Liver (tissue), 3 donors: Measurements from ENCODE around the gene CHTF18.

Experiments
- NR2F2 ChIP-seq: IDR thresholded peaks from 2 replicates; pipeline ENCODE4 v1.6.1; 2016; ENCODE audit warnings: antibody characterized with exemption
- YY1 ChIP-seq: IDR thresholded peaks from 2 replicates; pipeline ENCODE4 v1.6.1; 2016; ENCODE audit warnings: antibody characterized with exemption, mild to moderate bottlenecking
- TF ChIP-seq, protein P1 (sequence below): fragments of 150-350 bp; IDR thresholded peaks from 2 replicates; pipeline ENCODE4 v1.5.1; 2017; ENCODE audit warnings: improper control_type of control experiment, low read depth, low read length; ENCODE audit not compliant: missing input control
- TF ChIP-seq, protein P2 (sequence below): IDR thresholded peaks from 2 replicates; pipeline ENCODE4 v1.6.1; 2016; ENCODE audit warnings: antibody characterized with exemption
- TF ChIP-seq, protein P3 (sequence below): IDR thresholded peaks from 2 replicates; pipeline ENCODE4 v1.6.1; 2016; ENCODE audit warnings: antibody characterized with exemption, mild to moderate bottlenecking
- TF ChIP-seq, protein P4 (sequence below): IDR thresholded peaks from 2 replicates; pipeline ENCODE4 v1.6.1; 2016; ENCODE audit warnings: antibody characterized with exemption
- donor health status: healthy.
- donor health status: healthy.

DNA sequence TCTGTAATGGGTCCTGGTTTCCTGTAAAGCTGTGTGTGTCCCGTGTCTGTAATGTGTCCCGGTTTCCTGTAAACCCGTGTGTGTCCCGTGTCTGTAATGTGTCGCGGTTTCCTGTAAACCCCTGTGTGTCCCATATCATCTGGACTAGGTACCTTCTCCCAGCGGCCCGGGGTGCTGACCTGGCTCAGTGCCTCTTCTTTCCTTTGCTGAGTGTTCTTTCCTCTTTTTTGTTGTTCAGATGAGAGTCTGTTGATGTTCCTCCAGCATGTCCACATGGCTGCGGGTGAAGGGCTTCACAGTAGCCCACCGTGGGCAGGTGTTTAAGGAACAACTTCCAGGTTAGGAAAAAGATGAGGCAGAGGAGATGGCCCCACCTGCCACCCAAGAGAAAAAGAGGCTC, 58.7 kb downstream of the CHTF18 start:
- TF ChIP-seq, protein P1, sequence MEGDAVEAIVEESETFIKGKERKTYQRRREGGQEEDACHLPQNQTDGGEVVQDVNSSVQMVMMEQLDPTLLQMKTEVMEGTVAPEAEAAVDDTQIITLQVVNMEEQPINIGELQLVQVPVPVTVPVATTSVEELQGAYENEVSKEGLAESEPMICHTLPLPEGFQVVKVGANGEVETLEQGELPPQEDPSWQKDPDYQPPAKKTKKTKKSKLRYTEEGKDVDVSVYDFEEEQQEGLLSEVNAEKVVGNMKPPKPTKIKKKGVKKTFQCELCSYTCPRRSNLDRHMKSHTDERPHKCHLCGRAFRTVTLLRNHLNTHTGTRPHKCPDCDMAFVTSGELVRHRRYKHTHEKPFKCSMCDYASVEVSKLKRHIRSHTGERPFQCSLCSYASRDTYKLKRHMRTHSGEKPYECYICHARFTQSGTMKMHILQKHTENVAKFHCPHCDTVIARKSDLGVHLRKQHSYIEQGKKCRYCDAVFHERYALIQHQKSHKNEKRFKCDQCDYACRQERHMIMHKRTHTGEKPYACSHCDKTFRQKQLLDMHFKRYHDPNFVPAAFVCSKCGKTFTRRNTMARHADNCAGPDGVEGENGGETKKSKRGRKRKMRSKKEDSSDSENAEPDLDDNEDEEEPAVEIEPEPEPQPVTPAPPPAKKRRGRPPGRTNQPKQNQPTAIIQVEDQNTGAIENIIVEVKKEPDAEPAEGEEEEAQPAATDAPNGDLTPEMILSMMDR, result no peak
- TF ChIP-seq NR2F2, result no peak
- TF ChIP-seq, protein P2, sequence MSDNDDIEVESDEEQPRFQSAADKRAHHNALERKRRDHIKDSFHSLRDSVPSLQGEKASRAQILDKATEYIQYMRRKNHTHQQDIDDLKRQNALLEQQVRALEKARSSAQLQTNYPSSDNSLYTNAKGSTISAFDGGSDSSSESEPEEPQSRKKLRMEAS, result no peak
- TF ChIP-seq, protein P3, sequence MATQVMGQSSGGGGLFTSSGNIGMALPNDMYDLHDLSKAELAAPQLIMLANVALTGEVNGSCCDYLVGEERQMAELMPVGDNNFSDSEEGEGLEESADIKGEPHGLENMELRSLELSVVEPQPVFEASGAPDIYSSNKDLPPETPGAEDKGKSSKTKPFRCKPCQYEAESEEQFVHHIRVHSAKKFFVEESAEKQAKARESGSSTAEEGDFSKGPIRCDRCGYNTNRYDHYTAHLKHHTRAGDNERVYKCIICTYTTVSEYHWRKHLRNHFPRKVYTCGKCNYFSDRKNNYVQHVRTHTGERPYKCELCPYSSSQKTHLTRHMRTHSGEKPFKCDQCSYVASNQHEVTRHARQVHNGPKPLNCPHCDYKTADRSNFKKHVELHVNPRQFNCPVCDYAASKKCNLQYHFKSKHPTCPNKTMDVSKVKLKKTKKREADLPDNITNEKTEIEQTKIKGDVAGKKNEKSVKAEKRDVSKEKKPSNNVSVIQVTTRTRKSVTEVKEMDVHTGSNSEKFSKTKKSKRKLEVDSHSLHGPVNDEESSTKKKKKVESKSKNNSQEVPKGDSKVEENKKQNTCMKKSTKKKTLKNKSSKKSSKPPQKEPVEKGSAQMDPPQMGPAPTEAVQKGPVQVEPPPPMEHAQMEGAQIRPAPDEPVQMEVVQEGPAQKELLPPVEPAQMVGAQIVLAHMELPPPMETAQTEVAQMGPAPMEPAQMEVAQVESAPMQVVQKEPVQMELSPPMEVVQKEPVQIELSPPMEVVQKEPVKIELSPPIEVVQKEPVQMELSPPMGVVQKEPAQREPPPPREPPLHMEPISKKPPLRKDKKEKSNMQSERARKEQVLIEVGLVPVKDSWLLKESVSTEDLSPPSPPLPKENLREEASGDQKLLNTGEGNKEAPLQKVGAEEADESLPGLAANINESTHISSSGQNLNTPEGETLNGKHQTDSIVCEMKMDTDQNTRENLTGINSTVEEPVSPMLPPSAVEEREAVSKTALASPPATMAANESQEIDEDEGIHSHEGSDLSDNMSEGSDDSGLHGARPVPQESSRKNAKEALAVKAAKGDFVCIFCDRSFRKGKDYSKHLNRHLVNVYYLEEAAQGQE, result no peak
- TF ChIP-seq YY1, result no peak
- TF ChIP-seq, protein P4, sequence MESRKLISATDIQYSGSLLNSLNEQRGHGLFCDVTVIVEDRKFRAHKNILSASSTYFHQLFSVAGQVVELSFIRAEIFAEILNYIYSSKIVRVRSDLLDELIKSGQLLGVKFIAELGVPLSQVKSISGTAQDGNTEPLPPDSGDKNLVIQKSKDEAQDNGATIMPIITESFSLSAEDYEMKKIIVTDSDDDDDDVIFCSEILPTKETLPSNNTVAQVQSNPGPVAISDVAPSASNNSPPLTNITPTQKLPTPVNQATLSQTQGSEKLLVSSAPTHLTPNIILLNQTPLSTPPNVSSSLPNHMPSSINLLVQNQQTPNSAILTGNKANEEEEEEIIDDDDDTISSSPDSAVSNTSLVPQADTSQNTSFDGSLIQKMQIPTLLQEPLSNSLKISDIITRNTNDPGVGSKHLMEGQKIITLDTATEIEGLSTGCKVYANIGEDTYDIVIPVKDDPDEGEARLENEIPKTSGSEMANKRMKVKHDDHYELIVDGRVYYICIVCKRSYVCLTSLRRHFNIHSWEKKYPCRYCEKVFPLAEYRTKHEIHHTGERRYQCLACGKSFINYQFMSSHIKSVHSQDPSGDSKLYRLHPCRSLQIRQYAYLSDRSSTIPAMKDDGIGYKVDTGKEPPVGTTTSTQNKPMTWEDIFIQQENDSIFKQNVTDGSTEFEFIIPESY, result no peak
